ENCODE measurements around the gene COPRS.

DNA sequence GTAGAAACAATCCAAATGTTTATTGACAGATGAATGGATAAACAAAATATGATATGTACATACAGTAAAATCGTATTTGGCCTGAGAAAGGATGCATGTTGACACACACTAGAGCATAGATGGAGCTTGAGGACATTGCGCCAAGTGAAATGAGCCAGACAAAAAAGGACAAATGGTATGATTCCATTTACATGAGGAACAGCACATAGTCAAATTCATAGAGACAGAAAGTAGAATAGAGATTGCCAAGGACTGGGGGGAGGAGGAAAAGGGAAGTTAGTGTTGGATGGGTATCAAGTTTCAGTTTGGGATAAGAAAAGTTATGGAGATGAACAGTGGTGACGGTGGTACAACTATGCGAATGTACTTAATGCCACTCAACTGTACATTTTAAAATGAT is 47.9 kb downstream of the COPRS start:
- TF ChIP-seq, protein P1, sequence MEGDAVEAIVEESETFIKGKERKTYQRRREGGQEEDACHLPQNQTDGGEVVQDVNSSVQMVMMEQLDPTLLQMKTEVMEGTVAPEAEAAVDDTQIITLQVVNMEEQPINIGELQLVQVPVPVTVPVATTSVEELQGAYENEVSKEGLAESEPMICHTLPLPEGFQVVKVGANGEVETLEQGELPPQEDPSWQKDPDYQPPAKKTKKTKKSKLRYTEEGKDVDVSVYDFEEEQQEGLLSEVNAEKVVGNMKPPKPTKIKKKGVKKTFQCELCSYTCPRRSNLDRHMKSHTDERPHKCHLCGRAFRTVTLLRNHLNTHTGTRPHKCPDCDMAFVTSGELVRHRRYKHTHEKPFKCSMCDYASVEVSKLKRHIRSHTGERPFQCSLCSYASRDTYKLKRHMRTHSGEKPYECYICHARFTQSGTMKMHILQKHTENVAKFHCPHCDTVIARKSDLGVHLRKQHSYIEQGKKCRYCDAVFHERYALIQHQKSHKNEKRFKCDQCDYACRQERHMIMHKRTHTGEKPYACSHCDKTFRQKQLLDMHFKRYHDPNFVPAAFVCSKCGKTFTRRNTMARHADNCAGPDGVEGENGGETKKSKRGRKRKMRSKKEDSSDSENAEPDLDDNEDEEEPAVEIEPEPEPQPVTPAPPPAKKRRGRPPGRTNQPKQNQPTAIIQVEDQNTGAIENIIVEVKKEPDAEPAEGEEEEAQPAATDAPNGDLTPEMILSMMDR (IDR thresholded peaks at IDR 0.05): no peak
- no peak for TF ChIP-seq POLR2A (IDR thresholded peaks at IDR 0.05)

Data from lower leg skin (tissue), 3 donors.